ES-I3 (cell line): ENCODE data around the gene MEOX2.

Experiments
- H3K36me3 ChIP-seq: 2 replicates; pipeline ENCODE4 v1.6.1; 2013; ENCODE audit warnings: mild to moderate bottlenecking, low read length, control low read depth, moderate library complexity; ENCODE audit not compliant: insufficient read depth
- H3K4me1 ChIP-seq: 2 replicates; pipeline ENCODE4 v1.6.1; 2013; ENCODE audit warnings: mild to moderate bottlenecking, control low read depth, low read length; ENCODE audit not compliant: insufficient read depth
- H3K9ac ChIP-seq: 2 replicates; pipeline ENCODE4 v1.6.1; 2013; ENCODE audit warnings: low read depth, mild to moderate bottlenecking, low read length, moderate library complexity
- H3K9me3 ChIP-seq: 2 replicates; pipeline ENCODE4 v1.6.1; 2013; ENCODE audit warnings: mild to moderate bottlenecking, low read length, moderate library complexity; ENCODE audit not compliant: control insufficient read depth, insufficient read depth

MEOX2 gene

GRCh38 chr7:15612205-15612604 is 74.3 kb downstream of the MEOX2 start:
- Histone ChIP-seq H3K9ac (no peak overlapping the region), H3K36me3 (no peaks in the 10 kb centered on the region), H3K9me3 (no peaks in the 10 kb centered on the region), H3K4me1 (peaks cover 4% of the 10 kb centered on the region; the same call in 1 of the 2 replicates)

GRCh38 chr7:15610503-15610902 is 76.0 kb downstream of the MEOX2 start:
- Histone ChIP-seq H3K36me3 (no peaks in the 10 kb centered on the region), H3K9me3 (no peaks in the 10 kb centered on the region), H3K4me1 (peaks cover 4% of the 10 kb centered on the region; the same call in 1 of the 2 replicates), H3K9ac (no peak overlapping the region)

GRCh38 chr7:15609287-15609686 is 77.2 kb downstream of the MEOX2 start:
- Histone ChIP-seq H3K9ac (no peak overlapping the region), H3K36me3 (no peaks in the 10 kb centered on the region), H3K9me3 (no peaks in the 10 kb centered on the region), H3K4me1 (peaks cover 4% of the 10 kb centered on the region; the same call in 1 of the 2 replicates)

GRCh38 chr7:15607529-15608210 is 78.8 kb downstream of the MEOX2 start:
- H3K9ac ChIP-seq = no peak overlapping the region
- no peaks in the 10 kb centered on the region for H3K36me3 ChIP-seq
- H3K4me1 ChIP-seq = peaks cover 4% of the 10 kb centered on the region; the same call in 1 of the 2 replicates
- H3K9me3 ChIP-seq = no peaks in the 10 kb centered on the region

- Histone ChIP-seq H3K4me1 (peaks cover 4% of the 10 kb centered on the region; the same call in 1 of the 2 replicates), H3K9ac (no peak overlapping the region), H3K9me3 (no peaks in the 10 kb centered on the region), H3K36me3 (no peaks in the 10 kb centered on the region)
These were observed 79.9 kb downstream of the MEOX2 start for GRCh38 chr7:15606561-15606960.

- Histone ChIP-seq H3K9ac (no peak overlapping the region), H3K36me3 (no peaks in the 10 kb centered on the region), H3K9me3 (no peaks in the 10 kb centered on the region), H3K4me1 (peaks cover 4% of the 10 kb centered on the region; the same call in 1 of the 2 replicates)
These were observed 82.3 kb downstream of the MEOX2 start for GRCh38 chr7:15604166-15604565.

GRCh38 chr7:15603124-15603523 is 83.4 kb downstream of the MEOX2 start:
- H3K4me1 ChIP-seq = peaks cover 4% of the 10 kb centered on the region; the same call in 1 of the 2 replicates

GRCh38 chr7:15602236-15602635 is 84.2 kb downstream of the MEOX2 start:
- H3K9me3 ChIP-seq = no peaks in the 10 kb centered on the region
- no peaks in the 10 kb centered on the region for H3K36me3 ChIP-seq
- H3K4me1 ChIP-seq = no peaks in the 10 kb centered on the region
- no peak overlapping the region for H3K9ac ChIP-seq

More at GRCh38 chr7:15603124-15603523, 83.4 kb downstream of the MEOX2 start:
- Histone ChIP-seq H3K9ac (no peak overlapping the region), H3K9me3 (no peaks in the 10 kb centered on the region), H3K36me3 (no peaks in the 10 kb centered on the region)

GRCh38 chr7:15601175-15601574 is 85.3 kb downstream of the MEOX2 start:
- no peaks in the 10 kb centered on the region for H3K4me1 ChIP-seq

GRCh38 chr7:15600298-15600697 is 86.2 kb downstream of the MEOX2 start:
- no peaks in the 10 kb centered on the region for H3K4me1 ChIP-seq

More at GRCh38 chr7:15601175-15601574, 85.3 kb downstream of the MEOX2 start:
- no peaks in the 10 kb centered on the region for H3K36me3 ChIP-seq
- no peaks in the 10 kb centered on the region for H3K9me3 ChIP-seq
- no peak overlapping the region for H3K9ac ChIP-seq

GRCh38 chr7:15594461-15594860 is 92.0 kb downstream of the MEOX2 start:
- no peak overlapping the region for H3K9ac ChIP-seq
- H3K9me3 ChIP-seq = no peaks in the 10 kb centered on the region
- H3K36me3 ChIP-seq = no peaks in the 10 kb centered on the region
- no peaks in the 10 kb centered on the region for H3K4me1 ChIP-seq

More at GRCh38 chr7:15600298-15600697, 86.2 kb downstream of the MEOX2 start:
- H3K9me3 ChIP-seq = no peaks in the 10 kb centered on the region
- no peaks in the 10 kb centered on the region for H3K36me3 ChIP-seq
- no peak overlapping the region for H3K9ac ChIP-seq

- Histone ChIP-seq H3K9ac (no peak overlapping the region), H3K36me3 (no peaks in the 10 kb centered on the region), H3K4me1 (no peaks in the 10 kb centered on the region), H3K9me3 (no peaks in the 10 kb centered on the region)
These were observed 93.1 kb downstream of the MEOX2 start for GRCh38 chr7:15593382-15593781.

- Histone ChIP-seq H3K9me3 (peaks cover 6% of the 10 kb centered on the region; the same call in 1 of the 2 replicates), H3K36me3 (no peaks in the 10 kb centered on the region), H3K4me1 (no peaks in the 10 kb centered on the region), H3K9ac (no peak overlapping the region)
These were observed 100.2 kb downstream of the MEOX2 start for GRCh38 chr7:15586266-15586665.

- no peak overlapping the region for H3K9ac ChIP-seq
These were observed 101.9 kb downstream of the MEOX2 start for GRCh38 chr7:15584575-15584974.

GRCh38 chr7:15582773-15583172 is 103.7 kb downstream of the MEOX2 start:
- Histone ChIP-seq H3K36me3 (no peaks in the 10 kb centered on the region), H3K9ac (no peak overlapping the region), H3K9me3 (peaks cover 6% of the 10 kb centered on the region; the same call in 1 of the 2 replicates), H3K4me1 (no peaks in the 10 kb centered on the region)

More at GRCh38 chr7:15584575-15584974, 101.9 kb downstream of the MEOX2 start:
- Histone ChIP-seq H3K4me1 (no peaks in the 10 kb centered on the region), H3K9me3 (peaks cover 6% of the 10 kb centered on the region; the same call in 1 of the 2 replicates), H3K36me3 (no peaks in the 10 kb centered on the region)
